Keratinocyte (primary cell): ENCODE measurements around the gene STEAP1. TPM values are rescaled to one million over a fixed set of nuclear protein-coding genes. Genes with fewer than 3 reads are reported as not detected.
"Not testable (repeated sequence)": the region's sequence is repeated elsewhere in the genome, so short reads cannot be mapped to it uniquely, and the experiment has no call there.

Experiments used
- DNase-seq: peaks from one replicate; pipeline ENCODE4 v3.0.0-alpha.2; 2011; ENCODE audit warnings: low read depth, missing footprints, low spot score
- FAIRE-seq: peaks from 2 replicates; lab custom pipeline; 2011; peaks lifted over from hg19 to GRCh38; lab: Jason Lieb, UNC
- H2AFZ ChIP-seq: 2 replicates; pipeline ENCODE4 v1.6.0; 2012; ENCODE audit warnings: low read length, control low read depth, inconsistent platforms; ENCODE audit not compliant: control insufficient read depth
- H3K27ac ChIP-seq: 2 replicates; pipeline ENCODE4 v1.5.1; 2011; ENCODE audit warnings: low read length; ENCODE audit not compliant: control insufficient read depth, insufficient read depth
- H3K27me3 ChIP-seq: 3 replicates; pipeline ENCODE4 v1.6.0; 2011; ENCODE audit warnings: low read length; ENCODE audit not compliant: control insufficient read depth, insufficient read depth; ENCODE audit errors: extremely low read depth
- H3K36me3 ChIP-seq, 2 experiments: 2 replicates in 1 of 2; 3 replicates in 1 of 2; pipeline ENCODE4 v1.5.1; 2011; ENCODE audit warnings: low read length in 2 of 2, mild to moderate bottlenecking in 1 of 2; ENCODE audit not compliant: control insufficient read depth in 2 of 2, insufficient read depth in 2 of 2; ENCODE audit errors: extremely low read depth in 1 of 2
- H3K4me1 ChIP-seq: 3 replicates; pipeline ENCODE4 v1.5.1; 2011; ENCODE audit warnings: low read length; ENCODE audit not compliant: control insufficient read depth, insufficient read depth; ENCODE audit errors: extremely low read depth
- H3K4me2 ChIP-seq: 3 replicates; pipeline ENCODE4 v1.6.0; 2011; ENCODE audit warnings: low read depth, low read length; ENCODE audit not compliant: control insufficient read depth, insufficient read depth; ENCODE audit errors: extremely low read depth
- H3K4me3 ChIP-seq, 3 experiments: fragments of 200-600 bp in 1 of 3; sonication (generic) in 1 of 3; 2 replicates in 2 of 3; 3 replicates in 1 of 3; pipeline ENCODE4 v1.5.1; 2011 to 2016; ENCODE audit warnings: low read length in 3 of 3, mild to moderate bottlenecking in 3 of 3, control low read depth in 2 of 3, inconsistent platforms in 1 of 3, low read depth in 1 of 3, mixed read lengths in 1 of 3, mixed run types in 1 of 3, moderate library complexity in 1 of 3; ENCODE audit not compliant: control insufficient read depth in 2 of 3, insufficient read depth in 2 of 3; ENCODE audit errors: extremely low read depth in 1 of 3
- H3K79me2 ChIP-seq: 2 replicates; pipeline ENCODE4 v1.6.0; 2012; ENCODE audit warnings: low read length; ENCODE audit not compliant: control insufficient read depth, insufficient read depth
- H3K9ac ChIP-seq: 3 replicates; pipeline ENCODE4 v1.6.0; 2011; ENCODE audit warnings: low read length; ENCODE audit not compliant: control insufficient read depth, insufficient read depth; ENCODE audit errors: extremely low read depth
- H3K9me1 ChIP-seq: 3 replicates; pipeline ENCODE4 v1.6.0; 2011; ENCODE audit warnings: low read length; ENCODE audit not compliant: control insufficient read depth, insufficient read depth; ENCODE audit errors: extremely low read depth
- H3K9me3 ChIP-seq: 2 replicates; pipeline ENCODE4 v1.5.1; 2012; ENCODE audit warnings: low read depth, low read length; ENCODE audit not compliant: control insufficient read depth
- H4K20me1 ChIP-seq: 3 replicates; pipeline ENCODE4 v1.6.0; 2011; ENCODE audit warnings: low read length; ENCODE audit not compliant: control insufficient read depth, insufficient read depth; ENCODE audit errors: extremely low read depth
- CTCF ChIP-seq, 3 experiments: IDR thresholded peaks in 1 of 3; conservative IDR thresholded peaks in 1 of 3; optimal IDR thresholded peaks in 1 of 3; 2 replicates in 2 of 3; 3 replicates in 1 of 3; pipeline versions ENCODE3 to v1.5.1; 2011; ENCODE audit warnings: low read length in 3 of 3, mild to moderate bottlenecking in 3 of 3, moderate library complexity in 2 of 3, control low read depth in 1 of 3, inconsistent platforms in 1 of 3; ENCODE audit not compliant: insufficient read depth in 2 of 3; ENCODE audit errors: extremely low read depth in 1 of 3
- dilution Hi-C: fragments of 300-500 bp; cut with MboI; formaldehyde crosslinking; loops from one replicate; pipeline ENCODE4 v1.7.0; 2020; ENCODE audit warnings: low sequenced_read_pairs; ENCODE audit not compliant: extremely low pct_ligation_motif_present
- polyA plus RNA-seq, 5 experiments: library from polyadenylated mRNA; depleted of rRNA in 3 of 5; stranded (reverse) in 3 of 5; stranded (forward) in 1 of 5; unstranded in 1 of 5; fragments of >200 nt; gene quantifications; 1 replicate in 1 of 5; 2 replicates in 3 of 5; 3 replicates in 1 of 5; pipeline versions ENCODE4 v1.2.1 to v1.2.3, GENCODE V29; 2011 to 2012; ENCODE audit warnings: missing spikeins in 2 of 5, low read depth in 1 of 5, low replicate concordance in 1 of 5

The STEAP1 gene
- polyA plus RNA-seq, 1 donor (not counting 4 experiments of a cell fraction or from before 2014, with no cell fraction given), result 19.0 TPM

GRCh38 chr7:90147079-90147960 lies 6.9 kb upstream of the STEAP1 start:
- H3K4me2 ChIP-seq, H4K20me1 ChIP-seq, H2AFZ ChIP-seq, DNase-seq, H3K9ac ChIP-seq, H3K27me3 ChIP-seq, H3K9me1 ChIP-seq, H3K4me1 ChIP-seq, H3K27ac ChIP-seq, H3K4me3 ChIP-seq, H3K36me3 ChIP-seq, dilution Hi-C loops, FAIRE-seq, H3K9me3 ChIP-seq, H3K79me2 ChIP-seq: not testable (repeated sequence)

GRCh38 chr7:90149428-90149827 lies 4.8 kb upstream of the STEAP1 start:
- H3K4me2 ChIP-seq, H4K20me1 ChIP-seq, H3K9me1 ChIP-seq, H3K4me3 ChIP-seq, H3K9me3 ChIP-seq, H2AFZ ChIP-seq, FAIRE-seq, dilution Hi-C loops, H3K27me3 ChIP-seq, H3K4me1 ChIP-seq, H3K27ac ChIP-seq, H3K79me2 ChIP-seq, H3K36me3 ChIP-seq, H3K9ac ChIP-seq, DNase-seq: not testable (repeated sequence)
- TF ChIP-seq CTCF (optimal IDR thresholded peaks at IDR 0.05 in 1 of 3, IDR thresholded peaks at IDR 0.05 in 1 of 3, conservative IDR thresholded peaks at IDR 0.05 in 1 of 3; ENCODE audit: extremely low read depth in 1 of 3, insufficient read depth in 2 of 3, low read length in 3 of 3), result peak in 2 of 3 experiments; percentile 28 to 29

DNA sequence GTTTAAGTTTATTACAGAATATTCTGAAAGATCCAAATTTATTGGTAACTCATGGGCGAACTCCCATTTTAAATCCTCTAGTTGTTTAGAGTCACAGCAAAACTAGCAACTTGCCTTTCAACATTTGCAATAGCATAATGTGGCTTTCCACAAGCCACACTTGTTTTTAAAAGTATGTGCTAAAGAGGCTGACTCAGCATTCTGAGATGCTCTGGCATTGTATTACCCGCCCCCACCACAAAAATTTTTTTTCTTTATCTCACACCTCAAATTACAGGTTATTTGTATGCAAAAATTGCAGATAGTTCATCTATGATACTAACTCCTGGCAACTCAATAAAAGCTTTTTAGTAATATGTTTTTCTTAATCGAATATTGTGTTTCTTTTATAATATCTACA lies 2.4 kb upstream of the STEAP1 start:
- H3K79me2 ChIP-seq, H3K4me3 ChIP-seq, H2AFZ ChIP-seq, H3K9me3 ChIP-seq, H3K9ac ChIP-seq, H3K27ac ChIP-seq, DNase-seq, H3K4me1 ChIP-seq, H3K36me3 ChIP-seq, H3K27me3 ChIP-seq, H3K4me2 ChIP-seq, FAIRE-seq, H3K9me1 ChIP-seq, H4K20me1 ChIP-seq, dilution Hi-C loops: not testable (repeated sequence)
